PC-9 (cell line): ENCODE data around the gene HSPB7.

Source experiments
- CTCF ChIP-seq: fragments of 200-600 bp; sonication (generic); conservative IDR thresholded peaks from 2 replicates; pipeline ENCODE4 v1.6.1; 2017; ENCODE audit warnings: mixed run types, antibody characterized with exemption, mild to moderate bottlenecking, moderate library complexity
- EZH2 ChIP-seq: fragments of 200-600 bp; sonication (generic); IDR thresholded peaks from 2 replicates; pipeline ENCODE4 v1.8.0; 2017; ENCODE audit warnings: antibody characterized with exemption, low read depth

GRCh38 chr1:16046842-16047241 is 29.0 kb upstream of the HSPB7 start:
- TF ChIP-seq CTCF, result no peak
- TF ChIP-seq EZH2, result no peak
